KMS-11 (cell line): ENCODE measurements around the gene PBRM1.

Experiments
- H2AFZ ChIP-seq: fragments of 200-600 bp; sonication (generic); 2 replicates; pipeline ENCODE4 v1.6.1; 2016; ENCODE audit warnings: antibody characterized with exemption, mixed run types, low read depth
- H3K27ac ChIP-seq: fragments of 200-600 bp; sonication (generic); 2 replicates; pipeline ENCODE4 v1.6.1; 2016; ENCODE audit warnings: mild to moderate bottlenecking, mixed run types
- H3K27me3 ChIP-seq: fragments of 200-600 bp; sonication (generic); 2 replicates; pipeline ENCODE4 v1.6.1; 2017; ENCODE audit warnings: mild to moderate bottlenecking, low read depth, mixed run types, moderate library complexity; ENCODE audit not compliant: insufficient read depth
- H3K36me3 ChIP-seq: fragments of 200-600 bp; sonication (generic); 2 replicates; pipeline ENCODE4 v1.6.1; 2017; ENCODE audit warnings: mild to moderate bottlenecking, mixed run types; ENCODE audit not compliant: insufficient read depth
- H3K4me1 ChIP-seq: fragments of 200-600 bp; sonication (generic); 2 replicates; pipeline ENCODE4 v1.6.1; 2016; ENCODE audit warnings: mild to moderate bottlenecking, low read depth, mixed run types; ENCODE audit not compliant: poor library complexity, severe bottlenecking
- H3K4me2 ChIP-seq: fragments of 200-600 bp; sonication (generic); 2 replicates; pipeline ENCODE4 v1.7.0; 2016; ENCODE audit warnings: mild to moderate bottlenecking, mixed run types
- H3K4me3 ChIP-seq: fragments of 200-600 bp; sonication (generic); IDR thresholded peaks from 2 replicates; pipeline ENCODE4 v1.6.1; 2017; ENCODE audit warnings: low read depth, low read length, mixed read lengths; ENCODE audit not compliant: insufficient read depth
- H3K79me2 ChIP-seq: fragments of 200-600 bp; sonication (generic); 2 replicates; pipeline ENCODE4 v1.6.1; 2016; ENCODE audit warnings: low read depth, mixed run types; ENCODE audit not compliant: insufficient read depth
- H3K9ac ChIP-seq: fragments of 200-600 bp; sonication (generic); 2 replicates; pipeline ENCODE4 v1.6.1; 2016; ENCODE audit warnings: mild to moderate bottlenecking, mixed run types
- H4K20me1 ChIP-seq: fragments of 200-600 bp; sonication (generic); 2 replicates; pipeline ENCODE4 v1.6.1; 2016; ENCODE audit warnings: mild to moderate bottlenecking, mixed run types; ENCODE audit not compliant: insufficient read depth
- TF ChIP-seq, protein P1 (sequence below): fragments of 200-600 bp; sonication (generic); conservative IDR thresholded peaks from 2 replicates; pipeline ENCODE4 v1.6.1; 2017; ENCODE audit warnings: low read depth, mild to moderate bottlenecking, antibody characterized with exemption, low read length, moderate library complexity, mixed read lengths

PBRM1 gene

DNA sequence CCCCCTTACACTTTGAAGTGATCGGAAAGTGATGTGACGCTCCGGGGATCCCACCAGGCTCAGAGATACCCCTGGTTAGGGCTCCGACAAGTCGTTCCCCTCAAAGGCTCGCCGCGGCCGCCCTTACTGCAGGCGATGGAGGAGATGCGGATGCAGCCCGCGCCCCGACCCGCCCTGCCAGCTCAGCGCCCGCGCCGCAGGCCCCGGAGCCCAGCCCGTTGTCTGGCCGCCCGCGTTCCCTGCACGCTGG is 19.6 kb upstream of the PBRM1 start:
- Histone ChIP-seq H3K9ac (peak overlapping the region; percentile 71), H3K27ac (peak overlapping the region; percentile 73), H3K4me3 (no peak overlapping the region), H3K79me2 (peaks cover 53% of the 10 kb centered on the region), H3K27me3 (no peaks in the 10 kb centered on the region), H4K20me1 (no peaks in the 10 kb centered on the region), H2AFZ (peak overlapping the region; percentile 44; the same call in 1 of the 2 replicates), H3K4me1 (peaks cover 35% of the 10 kb centered on the region), H3K4me2 (peak overlapping the region; percentile 72; the same call in 1 of the 2 replicates), H3K36me3 (no peaks in the 10 kb centered on the region)
- TF ChIP-seq, protein P1, sequence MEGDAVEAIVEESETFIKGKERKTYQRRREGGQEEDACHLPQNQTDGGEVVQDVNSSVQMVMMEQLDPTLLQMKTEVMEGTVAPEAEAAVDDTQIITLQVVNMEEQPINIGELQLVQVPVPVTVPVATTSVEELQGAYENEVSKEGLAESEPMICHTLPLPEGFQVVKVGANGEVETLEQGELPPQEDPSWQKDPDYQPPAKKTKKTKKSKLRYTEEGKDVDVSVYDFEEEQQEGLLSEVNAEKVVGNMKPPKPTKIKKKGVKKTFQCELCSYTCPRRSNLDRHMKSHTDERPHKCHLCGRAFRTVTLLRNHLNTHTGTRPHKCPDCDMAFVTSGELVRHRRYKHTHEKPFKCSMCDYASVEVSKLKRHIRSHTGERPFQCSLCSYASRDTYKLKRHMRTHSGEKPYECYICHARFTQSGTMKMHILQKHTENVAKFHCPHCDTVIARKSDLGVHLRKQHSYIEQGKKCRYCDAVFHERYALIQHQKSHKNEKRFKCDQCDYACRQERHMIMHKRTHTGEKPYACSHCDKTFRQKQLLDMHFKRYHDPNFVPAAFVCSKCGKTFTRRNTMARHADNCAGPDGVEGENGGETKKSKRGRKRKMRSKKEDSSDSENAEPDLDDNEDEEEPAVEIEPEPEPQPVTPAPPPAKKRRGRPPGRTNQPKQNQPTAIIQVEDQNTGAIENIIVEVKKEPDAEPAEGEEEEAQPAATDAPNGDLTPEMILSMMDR = no peak

DNA sequence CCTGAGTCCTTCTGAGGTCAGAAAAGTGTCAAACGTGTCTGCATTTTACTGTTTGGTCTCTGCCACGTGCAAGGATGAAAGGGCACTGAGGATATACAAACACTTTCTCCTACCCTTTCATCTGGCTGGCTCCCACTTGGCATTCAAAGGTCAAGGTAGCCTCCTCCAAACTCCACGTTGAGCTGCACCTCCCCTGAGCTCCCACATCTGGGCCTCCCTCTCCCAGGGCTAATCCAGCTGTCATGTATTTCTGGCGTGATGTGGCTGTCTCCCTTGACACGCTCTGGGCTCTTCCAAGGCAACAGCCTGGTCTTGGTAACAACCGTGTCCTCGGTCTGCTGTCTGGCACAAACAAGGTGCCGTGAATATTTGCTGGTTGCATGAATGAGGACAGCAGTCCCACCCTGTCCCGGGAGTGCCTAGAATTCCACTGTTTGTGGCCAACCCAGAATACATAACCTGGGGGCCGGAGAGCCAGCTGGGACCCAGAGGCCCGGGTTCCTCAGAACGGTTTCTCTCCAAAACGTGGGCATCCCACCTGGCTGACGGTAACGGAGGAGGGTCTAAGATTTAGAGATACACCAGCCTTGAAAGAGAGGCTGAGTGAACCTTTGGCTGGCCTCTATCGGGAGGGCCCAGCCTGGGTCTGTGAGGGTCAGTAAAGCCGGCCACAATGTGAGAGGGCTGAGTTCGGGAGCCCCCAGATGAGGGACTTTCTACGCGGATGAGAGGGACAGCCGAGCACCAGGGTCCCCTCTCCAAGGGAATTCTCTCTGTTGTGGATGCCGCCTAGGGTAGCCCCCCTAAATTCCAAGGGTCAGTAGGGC is 19.1 kb upstream of the PBRM1 start:
- H3K4me1 ChIP-seq = peaks cover 30% of the 10 kb centered on the region
- peak overlapping the region; percentile 71 for H3K9ac ChIP-seq
- no peaks in the 10 kb centered on the region for H3K27me3 ChIP-seq
- TF ChIP-seq, protein P1 = no peak
- H3K27ac ChIP-seq = peak overlapping the region; percentile 73
- H3K36me3 ChIP-seq = no peaks in the 10 kb centered on the region
- peak overlapping the region; percentile 72 for H3K4me2 ChIP-seq
- H2AFZ ChIP-seq = peak overlapping the region; percentile 44; the same call in 1 of the 2 replicates
- no peak overlapping the region for H3K4me3 ChIP-seq
- no peaks in the 10 kb centered on the region for H4K20me1 ChIP-seq
- peaks cover 53% of the 10 kb centered on the region for H3K79me2 ChIP-seq

DNA sequence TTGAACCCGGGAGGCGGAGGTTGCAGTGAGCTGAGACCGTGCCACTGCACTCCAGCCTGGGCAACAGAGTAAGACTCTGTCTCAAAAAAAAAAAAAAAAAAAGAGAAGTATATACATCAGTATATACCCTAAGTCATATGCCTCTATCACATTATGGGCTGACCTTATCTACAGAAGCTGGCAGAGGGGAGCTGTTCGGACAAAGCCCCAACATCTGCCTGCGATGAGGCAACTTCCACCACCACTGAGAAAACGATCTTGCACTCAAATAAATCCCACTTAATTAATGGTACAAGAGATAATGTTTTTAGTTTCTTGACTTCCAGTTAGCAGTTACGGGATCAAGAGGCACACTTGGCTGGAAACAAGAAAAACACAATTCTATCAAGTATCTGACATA is 17.6 kb upstream of the PBRM1 start:
- peaks cover 53% of the 10 kb centered on the region for H3K79me2 ChIP-seq
- peak overlapping the region; percentile 72; the same call in 1 of the 2 replicates for H3K4me2 ChIP-seq
- H3K27ac ChIP-seq = no peak overlapping the region

DNA sequence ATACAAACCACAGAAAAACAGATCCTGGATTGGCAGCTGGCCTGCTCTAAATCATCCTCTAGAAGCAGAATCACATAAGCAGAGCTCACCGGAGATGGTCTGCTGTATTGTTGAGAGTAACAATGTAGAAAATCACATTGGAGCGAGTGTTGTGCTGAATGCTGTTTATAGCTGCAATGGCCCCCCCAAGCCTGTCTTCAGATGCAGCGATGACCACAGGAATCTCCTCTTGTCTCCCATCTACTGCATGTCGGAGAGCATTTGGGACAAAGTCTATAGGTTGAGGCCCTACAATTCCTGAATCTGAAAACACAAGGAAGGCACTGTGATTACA is 11.9 kb upstream of the PBRM1 start:
- Histone ChIP-seq H3K4me2 (no peak overlapping the region), H3K27ac (no peak overlapping the region; the same call in 1 of the 2 replicates), H4K20me1 (no peaks in the 10 kb centered on the region), H3K36me3 (no peaks in the 10 kb centered on the region; the same call in 1 of the 2 replicates), H3K9ac (no peak overlapping the region), H3K4me3 (no peak overlapping the region), H2AFZ (no peak overlapping the region), H3K4me1 (peaks cover 54% of the 10 kb centered on the region), H3K79me2 (peaks cover 17% of the 10 kb centered on the region; the same call in 1 of the 2 replicates), H3K27me3 (no peaks in the 10 kb centered on the region)
- TF ChIP-seq, protein P1 = no peak

More for the DNA sequence above, 17.6 kb upstream of the PBRM1 start:
- Histone ChIP-seq H3K36me3 (no peaks in the 10 kb centered on the region), H2AFZ (no peak overlapping the region), H3K4me3 (no peak overlapping the region), H3K9ac (no peak overlapping the region), H3K27me3 (no peaks in the 10 kb centered on the region), H4K20me1 (no peaks in the 10 kb centered on the region), H3K4me1 (peaks cover 15% of the 10 kb centered on the region)
- TF ChIP-seq, protein P1 = no peak
